22Rv1 (cell line): ENCODE results near the gene RAB8A.

Experiments used
- H3K27ac ChIP-seq: fragments of 450-650 bp; 2 replicates; pipeline ENCODE4 v1.5.1; 2017
- CTCF ChIP-seq: fragments of 450-650 bp; IDR thresholded peaks from 2 replicates; pipeline ENCODE4 v1.5.1; 2017; ENCODE audit warnings: mild to moderate bottlenecking
- ZFX ChIP-seq: fragments of 450-650 bp; IDR thresholded peaks from 2 replicates; pipeline ENCODE4 v1.6.1; 2017; ENCODE audit warnings: antibody characterized with exemption, borderline replicate concordance

The RAB8A gene

GRCh38 chr19:16091546-16092475 is 19.9 kb upstream of the RAB8A start:
- TF ChIP-seq CTCF (no peak), ZFX (no peak)
- H3K27ac ChIP-seq: no peak overlapping the region

DNA sequence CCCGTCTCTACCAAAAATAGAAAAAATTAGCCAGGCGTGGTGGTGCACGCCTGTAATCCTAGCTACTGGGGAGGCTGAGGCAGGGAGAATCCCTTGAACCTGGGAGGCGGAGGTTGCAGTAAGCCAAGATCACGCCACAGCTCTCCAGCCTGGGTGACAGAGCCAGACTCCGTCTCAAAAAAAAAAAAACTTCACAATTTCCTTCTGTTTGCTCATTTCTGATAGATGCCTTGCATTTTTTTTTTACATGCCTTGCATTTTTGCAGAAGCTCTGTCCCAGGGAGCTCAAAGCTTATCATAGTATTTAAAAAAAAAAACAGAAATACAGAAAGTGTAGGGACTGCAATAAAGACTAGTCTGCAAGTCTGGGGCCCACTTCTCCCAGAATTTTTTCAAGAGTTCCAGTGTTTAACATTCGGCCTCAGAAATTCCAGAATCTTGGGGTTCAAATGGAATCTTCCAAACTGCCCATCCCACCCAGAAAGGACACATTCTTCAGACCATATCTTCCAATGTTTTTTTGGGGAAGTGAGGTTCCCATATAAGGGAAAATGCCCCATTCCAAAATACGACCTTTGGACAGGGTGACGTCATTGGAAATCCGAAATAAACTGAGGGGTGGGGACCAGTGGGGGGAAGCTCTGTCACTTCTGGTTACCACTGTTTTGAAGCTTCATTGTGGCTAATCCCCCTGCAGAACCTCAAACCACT is 17.2 kb upstream of the RAB8A start:
- TF ChIP-seq CTCF (no peak), ZFX (no peak)
- H3K27ac ChIP-seq: 0 out of 2 replicates have a peak overlapping the region, but pooled peaks have one; percentile 13

- H3K27ac ChIP-seq: 0 out of 2 replicates have a peak overlapping the region, but pooled peaks have one; percentile 13
- TF ChIP-seq ZFX (no peak), CTCF (no peak)
These were observed 16.6 kb upstream of the RAB8A start for GRCh38 chr19:16095071-16095571.

GRCh38 chr19:16096280-16096855 is 15.3 kb upstream of the RAB8A start:
- H3K27ac ChIP-seq: peak overlapping the region; percentile 71
- TF ChIP-seq ZFX: no peak
- no peak for TF ChIP-seq CTCF

DNA sequence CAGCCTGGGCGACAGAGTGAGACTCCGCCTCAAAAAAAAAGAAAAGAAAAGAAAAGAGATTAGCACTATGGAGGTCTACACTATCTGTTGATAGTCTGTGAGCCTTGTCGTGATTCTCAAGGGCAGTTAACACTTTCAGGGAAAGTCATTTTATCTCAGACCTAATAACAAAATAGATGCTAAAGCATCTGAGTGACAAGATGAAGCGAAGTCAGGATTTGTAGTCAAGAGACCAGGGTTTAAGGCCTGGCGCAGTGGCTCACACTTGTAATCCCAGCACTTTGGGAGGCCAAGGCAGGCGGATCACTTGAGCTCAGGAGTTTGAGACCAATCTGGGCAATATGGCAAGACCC is 13.3 kb upstream of the RAB8A start:
- H3K27ac ChIP-seq: peak overlapping the region; percentile 71
- TF ChIP-seq CTCF: no peak
- TF ChIP-seq ZFX: no peak

GRCh38 chr19:16098821-16099220 is 12.9 kb upstream of the RAB8A start:
- no peak for TF ChIP-seq ZFX
- TF ChIP-seq CTCF: no peak
- H3K27ac ChIP-seq: peak overlapping the region; percentile 71; the same call in 1 of the 2 replicates

DNA sequence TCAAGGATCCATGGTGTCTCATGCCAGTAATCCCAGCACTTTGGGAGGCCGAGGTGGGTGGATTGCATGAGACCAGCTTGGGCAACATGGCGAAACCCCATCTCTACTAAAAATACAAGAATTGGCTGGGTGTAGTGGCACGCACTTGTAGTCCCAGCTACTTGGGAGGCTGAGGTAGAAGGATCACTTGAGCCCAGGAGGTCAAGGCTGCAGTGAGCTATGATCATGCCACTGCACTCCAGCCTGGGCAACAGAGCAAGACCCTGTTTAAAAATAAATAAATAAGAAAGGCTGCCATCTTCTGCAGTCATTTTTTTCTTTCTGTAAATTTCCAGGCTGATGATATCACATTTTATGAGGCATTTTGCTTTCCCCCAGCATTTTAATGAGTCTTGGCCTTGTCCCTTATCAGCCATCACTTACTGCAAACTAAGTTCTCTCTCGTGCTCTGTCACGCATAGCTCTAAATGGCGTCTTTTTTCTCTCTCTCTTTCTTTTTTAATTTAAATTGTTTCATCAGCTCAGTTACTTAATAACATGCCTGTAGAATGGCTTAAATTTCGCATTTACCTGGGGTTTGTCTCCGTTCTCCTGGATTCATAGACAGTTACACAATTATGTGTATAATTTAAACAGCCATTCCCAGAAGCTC is 12.2 kb upstream of the RAB8A start:
- H3K27ac ChIP-seq: peak overlapping the region; percentile 8; the same call in 1 of the 2 replicates
